DMS53 (cell line): ENCODE results near the gene GLUD2.

Experiments
- DNase-seq: peaks from one replicate; lab custom pipeline; 2025; lab: John Stamatoyannopoulos, UW

The GLUD2 gene

DNA sequence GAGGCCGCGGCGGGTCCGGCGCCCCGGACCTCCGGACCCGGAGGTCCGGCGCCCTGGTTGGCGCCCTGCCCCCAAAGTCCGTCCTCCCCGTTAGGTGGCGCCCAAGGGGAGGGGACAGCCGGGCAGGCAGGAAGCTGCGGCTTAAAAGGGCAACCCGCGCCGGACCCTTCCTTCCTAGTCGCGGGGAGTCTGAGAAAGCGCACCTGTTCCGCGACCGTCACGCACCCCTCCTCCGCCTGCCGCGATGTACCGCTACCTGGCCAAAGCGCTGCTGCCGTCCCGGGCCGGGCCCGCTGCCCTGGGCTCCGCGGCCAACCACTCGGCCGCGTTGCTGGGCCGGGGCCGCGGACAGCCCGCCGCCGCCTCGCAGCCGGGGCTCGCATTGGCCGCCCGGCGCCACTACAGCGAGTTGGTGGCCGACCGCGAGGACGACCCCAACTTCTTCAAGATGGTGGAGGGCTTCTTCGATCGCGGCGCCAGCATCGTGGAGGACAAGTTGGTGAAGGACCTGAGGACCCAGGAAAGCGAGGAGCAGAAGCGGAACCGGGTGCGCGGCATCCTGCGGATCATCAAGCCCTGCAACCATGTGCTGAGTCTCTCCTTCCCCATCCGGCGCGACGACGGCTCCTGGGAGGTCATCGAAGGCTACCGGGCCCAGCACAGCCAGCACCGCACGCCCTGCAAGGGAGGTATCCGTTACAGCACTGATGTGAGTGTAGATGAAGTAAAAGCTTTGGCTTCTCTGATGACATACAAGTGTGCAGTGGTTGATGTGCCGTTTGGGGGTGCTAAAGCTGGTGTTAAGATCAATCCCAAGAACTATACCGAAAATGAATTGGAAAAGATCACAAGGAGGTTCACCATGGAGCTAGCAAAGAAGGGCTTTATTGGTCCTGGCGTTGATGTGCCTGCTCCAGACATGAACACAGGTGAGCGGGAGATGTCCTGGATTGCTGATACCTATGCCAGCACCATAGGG, at the start of gene GLUD2:
Gene GLUD2 (plus strand): TSS at position 170 of the 979 bp plus-strand sequence. CDS start 75 bp downstream, at position 245.
- peak; percentile 84 for DNase-seq

DNA sequence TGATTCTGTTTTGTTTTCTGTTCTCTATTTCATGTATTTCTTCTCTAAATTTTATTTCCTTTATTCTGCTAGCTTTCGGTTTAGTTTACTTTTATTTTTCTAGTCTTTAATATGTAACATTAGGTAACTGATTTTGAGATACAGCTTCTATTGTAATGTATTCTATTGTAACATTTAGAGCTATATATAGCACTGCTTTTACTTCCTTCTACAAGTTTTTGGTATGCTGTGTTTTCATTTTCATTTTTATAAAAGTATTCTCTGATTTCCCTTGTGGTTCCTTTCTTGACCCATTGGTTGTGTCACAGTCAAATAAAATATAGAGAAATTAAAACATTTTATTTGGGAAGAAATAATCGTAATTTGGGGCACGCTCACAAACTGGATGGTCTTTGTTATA, 48.0 kb upstream of the GLUD2 start:
- DNase-seq: no peak

DNA sequence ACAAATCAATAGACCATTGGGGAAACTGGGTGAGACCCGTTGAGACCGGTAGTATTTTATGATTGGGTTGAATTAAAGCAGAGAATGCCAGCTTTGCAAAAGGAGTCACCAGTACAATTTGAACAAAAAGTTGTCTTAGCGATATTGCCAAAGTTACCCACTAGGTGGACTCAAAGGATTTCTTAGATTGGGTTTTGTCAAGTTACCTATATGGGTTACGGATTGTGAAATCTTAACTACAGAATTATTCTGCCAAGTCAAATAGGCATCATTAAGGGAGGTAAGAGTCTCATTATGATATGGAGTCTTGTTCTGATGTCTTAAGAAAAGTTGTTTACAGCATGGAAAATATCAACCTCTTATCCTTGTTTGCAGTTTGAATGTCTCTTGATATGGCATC, 46.8 kb upstream of the GLUD2 start:
- DNase-seq: peak; percentile 58

DNA sequence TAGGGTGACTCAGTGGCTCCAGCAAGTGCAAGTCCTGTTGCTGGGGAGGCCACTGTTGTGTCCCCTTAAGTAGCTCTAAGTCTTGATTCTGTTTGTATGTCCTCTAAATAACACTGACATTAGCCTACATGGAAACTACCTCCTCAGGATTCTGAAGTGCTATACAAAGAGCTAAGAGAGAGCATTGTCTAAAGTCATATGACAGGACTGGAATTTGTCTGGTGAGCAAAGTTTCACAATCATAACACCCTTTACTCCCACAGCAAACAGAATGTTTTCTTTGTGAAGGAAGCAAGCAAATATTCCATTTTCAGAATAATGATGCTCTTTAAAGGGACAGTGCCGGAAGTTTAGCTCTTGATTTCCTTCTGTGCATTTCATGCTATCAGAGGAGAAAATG, 38.5 kb upstream of the GLUD2 start:
- no peak for DNase-seq

DNA sequence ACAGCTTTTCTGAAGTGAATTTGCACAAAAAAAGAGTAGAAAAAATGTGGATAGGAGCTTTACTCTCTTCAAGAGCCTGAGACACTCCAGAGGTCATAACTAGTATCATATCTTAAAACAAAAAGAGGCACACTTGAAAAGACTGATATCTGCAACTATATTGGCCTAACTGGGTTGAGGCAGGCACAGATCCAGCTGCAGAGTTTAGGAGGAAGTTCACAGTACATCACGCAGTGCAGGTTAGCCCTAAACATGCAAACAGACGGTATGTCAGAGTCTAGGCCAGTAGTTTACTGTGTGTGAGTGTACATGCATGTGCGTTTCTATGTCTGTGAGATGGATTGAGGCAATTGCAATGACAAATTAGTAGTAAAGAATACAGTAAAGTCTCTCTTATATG, 37.6 kb upstream of the GLUD2 start:
- no peak for DNase-seq

DNA sequence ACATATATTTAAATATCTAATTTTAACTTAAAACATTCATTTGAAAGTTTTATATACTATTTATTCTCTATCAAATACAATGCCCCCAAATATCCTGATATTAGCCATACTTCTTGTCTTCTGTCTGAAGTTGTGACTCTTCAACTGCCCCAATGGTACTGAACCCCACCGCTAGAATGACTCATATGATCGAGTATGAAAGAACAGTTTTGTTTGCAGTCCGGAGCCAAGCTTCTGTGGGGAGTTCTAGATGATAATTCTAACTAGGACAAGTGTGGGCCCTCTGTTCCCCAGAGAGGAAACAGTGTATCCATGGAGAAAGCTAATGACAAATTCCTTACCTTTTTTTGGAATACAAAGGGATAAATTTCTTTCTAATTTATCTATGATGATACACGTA, 37.2 kb upstream of the GLUD2 start:
- DNase-seq: no peak

DNA sequence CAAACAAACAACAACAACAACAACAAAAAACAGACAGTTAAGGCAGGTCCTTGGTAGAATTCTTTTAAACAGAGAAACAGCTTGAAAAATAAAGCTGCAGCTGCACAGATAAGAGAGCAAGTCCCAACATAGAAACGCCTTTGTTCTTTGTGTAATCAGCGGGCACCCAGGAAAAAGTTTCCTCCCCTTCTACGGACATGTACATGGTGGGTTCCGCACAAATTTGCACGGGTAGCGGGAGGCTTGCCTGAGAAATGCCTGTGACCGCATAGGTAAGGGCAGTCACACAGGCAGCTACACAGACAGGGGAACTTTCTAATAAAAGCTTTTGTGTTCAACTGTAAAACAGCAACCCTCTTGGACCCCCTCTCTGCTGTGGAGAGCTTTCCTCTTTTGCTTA, 36.2 kb upstream of the GLUD2 start:
- DNase-seq: no peak

DNA sequence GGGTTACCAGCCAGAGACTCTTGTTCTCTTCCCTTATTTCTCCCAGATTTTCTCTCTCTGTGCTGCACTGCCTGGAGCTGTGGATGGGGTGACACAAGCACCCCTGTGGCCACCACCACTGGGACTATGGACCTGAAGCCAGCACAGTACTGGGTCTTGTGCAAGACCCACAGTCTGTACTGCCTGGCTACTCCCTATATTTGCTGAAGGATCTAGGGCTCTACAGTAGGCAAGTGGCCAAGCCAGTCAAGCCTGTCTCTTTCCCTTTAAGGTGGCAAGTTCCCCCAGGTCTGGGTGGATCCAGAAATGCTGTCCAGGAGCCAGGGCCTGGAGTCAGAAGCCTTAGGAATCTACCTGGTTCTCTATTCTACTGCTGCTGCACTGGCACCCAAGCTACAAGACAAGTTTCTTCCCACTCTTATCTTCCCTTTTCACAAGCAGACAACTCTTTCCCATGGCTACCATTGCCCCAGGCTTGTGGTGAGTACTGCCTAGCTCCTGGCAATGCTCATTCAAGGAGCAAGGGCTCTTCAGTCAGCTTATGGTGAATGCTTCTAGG, 33.4 kb upstream of the GLUD2 start:
- DNase-seq: no peak

DNA sequence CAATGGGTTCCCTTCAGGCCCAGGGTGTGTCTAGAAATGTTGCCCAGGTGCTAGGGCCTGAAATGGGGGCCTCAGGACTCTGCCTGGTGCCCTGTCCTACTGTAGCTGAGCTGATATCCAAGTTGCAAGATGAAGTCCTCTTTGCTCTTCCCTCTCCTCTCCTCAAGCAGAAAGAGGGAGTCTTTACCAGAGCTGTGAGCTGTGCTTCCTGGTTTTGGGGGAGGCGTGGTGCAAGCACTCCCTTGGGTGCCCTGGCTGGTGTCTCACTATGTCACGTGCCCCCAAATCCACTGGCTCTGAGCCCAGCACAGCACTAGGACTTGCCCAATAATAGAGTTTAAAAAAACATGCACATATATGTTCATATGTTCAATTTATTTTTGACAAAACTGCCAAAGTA, 32.6 kb upstream of the GLUD2 start:
- DNase-seq: no peak

DNA sequence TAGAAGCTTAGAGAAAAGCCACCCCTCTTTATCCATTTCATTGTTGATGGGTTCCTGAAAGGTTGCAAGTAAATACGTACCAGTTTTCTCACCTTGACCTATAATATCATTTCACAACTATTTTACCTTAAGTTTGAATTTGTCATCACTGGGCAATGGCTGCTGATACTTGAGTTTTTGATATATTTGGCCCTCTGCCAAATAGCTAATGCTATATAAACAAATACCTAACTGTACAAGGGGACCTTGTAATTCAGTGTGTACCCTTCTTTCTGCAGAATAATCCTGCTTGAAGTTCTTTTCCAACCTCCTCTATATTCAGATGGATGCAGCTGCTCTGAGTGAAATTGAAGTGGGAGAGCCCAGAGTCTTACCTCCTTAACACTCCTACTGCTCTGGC, 19.0 kb upstream of the GLUD2 start:
- peak; percentile 26 for DNase-seq

DNA sequence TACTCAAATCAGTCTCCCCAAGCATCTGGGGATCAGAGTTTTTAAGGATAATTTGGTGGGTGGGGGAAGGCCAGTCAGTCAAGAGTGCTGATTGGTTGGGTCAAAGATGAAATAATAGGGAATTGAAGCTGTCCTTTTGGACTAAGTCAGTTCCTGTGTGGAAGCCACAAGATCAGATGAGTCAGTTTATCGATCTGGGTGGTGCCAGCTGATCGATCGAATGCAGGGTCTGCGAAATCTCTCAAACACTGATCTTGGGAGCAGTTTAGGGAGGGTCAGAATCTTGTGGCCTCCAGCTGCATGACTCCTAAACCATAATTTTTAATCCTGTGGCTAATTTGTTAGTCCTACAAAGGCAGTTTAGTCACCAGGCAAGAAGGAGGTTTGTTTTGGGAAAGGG, 17.3 kb upstream of the GLUD2 start:
- DNase-seq: no peak

DNA sequence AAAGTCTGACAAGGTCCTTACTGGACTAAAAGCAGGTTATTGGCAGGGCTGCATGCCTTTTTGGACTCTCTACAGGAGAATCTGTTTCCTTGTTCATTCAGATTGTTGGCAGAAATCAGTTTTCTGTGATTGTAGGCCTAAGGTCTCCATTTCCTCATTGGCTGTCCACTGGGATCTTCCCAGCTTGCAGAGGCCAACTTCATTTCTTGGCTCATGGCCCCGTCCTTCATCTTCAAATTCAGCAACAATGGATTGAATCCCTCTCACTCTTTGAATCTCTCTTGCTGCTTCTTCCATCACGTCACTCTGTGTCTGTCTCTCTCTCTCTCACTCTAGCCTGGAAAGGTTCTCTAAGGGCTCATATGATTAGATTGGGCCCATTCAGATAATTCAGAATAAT, 14.9 kb upstream of the GLUD2 start:
- DNase-seq: no peak

DNA sequence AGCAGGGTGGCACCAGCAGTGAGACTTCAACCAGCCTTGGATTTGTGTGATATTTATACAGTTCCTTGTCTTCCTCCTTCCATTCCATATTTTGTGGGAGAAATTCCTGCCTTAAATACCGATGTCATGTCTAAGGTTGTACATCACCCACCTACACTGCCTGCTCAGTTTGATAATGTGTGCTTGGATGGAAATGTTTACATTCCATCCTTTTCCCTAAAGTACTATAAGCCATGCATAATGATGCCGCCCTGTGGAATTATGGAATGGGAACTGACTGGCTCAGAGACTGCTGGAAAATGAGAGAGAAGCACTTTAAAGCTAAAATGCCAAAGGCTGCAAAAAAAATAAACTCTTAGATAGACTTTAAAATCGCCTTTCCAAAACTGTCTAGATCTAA, 11.3 kb upstream of the GLUD2 start:
- DNase-seq: no peak

DNA sequence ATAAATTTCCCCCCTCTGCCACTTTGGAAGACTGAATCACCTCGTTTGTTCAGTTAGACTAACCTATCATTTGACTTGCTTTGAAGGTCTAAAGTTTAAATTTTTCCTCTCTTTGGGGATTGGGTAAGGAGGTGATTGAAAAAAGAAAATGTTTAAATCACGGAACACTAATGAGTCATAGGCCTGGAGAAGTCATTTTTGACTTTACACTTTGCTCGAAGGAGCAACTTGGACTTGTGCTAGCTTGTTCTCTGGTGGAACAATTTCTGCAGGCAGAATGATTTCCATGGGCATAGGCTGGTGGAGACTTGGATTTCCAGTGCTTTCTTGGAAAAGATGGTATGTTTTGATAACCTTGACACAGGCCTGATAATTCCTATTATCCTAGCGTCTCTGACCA, 10.5 kb upstream of the GLUD2 start:
- no peak for DNase-seq

DNA sequence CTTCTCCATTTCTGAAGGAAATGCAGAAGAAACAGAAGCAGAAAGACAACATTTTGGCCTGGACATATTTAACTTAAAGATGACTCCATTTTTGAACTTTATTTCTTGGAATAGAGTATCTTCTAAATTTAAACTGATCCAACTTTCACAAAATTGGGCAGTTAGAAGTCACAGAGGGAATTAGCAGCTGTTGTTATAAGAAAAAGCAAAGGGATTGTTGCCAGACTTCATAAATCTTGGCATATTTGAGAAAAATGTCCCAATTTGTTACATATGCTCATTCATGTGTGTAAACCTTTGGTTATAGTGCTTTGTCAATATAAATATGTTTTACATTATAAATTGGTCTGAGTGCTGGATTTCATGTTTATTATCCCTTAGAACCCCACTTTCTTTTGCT, 3.4 kb downstream of the GLUD2 start:
- DNase-seq: no peak

DNA sequence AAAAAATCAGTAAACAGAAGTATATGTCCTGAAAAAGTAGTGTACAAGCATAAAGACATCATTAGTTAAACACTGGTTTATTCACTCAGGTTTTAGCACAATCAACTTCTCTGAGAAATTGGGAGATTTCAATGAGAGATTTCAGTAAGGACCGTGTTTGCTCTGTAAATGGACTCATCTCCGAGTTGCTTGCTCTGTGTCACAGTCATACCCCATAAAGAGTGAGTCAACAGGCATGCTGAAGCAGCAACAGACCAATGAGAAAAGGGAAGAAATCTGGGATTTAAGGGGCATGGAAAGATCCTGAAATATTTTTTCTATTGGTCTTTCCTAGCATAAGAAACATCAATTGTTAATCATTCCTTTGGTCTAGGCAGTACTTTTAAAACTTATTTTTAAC, 4.7 kb downstream of the GLUD2 start:
- DNase-seq: no peak

DNA sequence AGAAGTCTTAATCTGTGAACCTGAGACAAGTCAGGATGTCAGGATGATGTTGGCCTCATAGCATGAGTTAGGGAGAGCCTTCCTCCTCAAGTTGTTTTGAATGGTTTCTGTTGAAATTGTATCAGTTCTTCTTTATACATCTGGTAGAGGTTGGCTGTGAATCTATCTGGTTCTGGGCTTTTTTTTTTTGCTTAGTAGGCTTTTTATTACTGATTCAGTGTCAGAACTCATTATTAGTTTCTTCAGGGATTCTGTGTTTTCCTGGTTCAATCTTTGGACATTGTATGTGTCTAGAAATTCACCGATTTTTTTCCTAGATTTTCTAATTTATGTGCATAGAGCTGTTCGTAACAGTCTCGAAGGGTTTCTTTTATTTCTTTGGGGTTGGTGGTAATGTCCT, 14.9 kb downstream of the GLUD2 start:
- no peak for DNase-seq

DNA sequence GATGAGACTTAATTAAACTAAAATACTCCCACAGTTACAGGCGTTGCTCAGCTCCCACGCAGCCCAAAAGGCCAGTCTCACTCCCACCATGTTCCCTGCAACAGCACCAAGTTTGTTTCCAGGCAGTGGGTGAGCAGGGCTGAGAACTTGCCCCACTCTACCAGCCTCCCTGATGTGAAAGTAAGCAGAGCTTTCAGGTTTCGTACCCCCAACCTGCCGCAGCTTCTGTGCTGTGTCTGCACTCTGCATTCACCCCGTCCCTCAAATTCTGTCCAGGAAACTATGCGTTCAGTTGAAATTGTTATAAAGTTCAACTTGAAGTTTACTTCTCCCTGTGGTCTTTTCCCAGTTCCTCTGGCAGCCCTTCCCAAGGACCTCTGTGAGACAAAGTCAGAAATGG, 17.2 kb downstream of the GLUD2 start:
- DNase-seq: no peak

DNA sequence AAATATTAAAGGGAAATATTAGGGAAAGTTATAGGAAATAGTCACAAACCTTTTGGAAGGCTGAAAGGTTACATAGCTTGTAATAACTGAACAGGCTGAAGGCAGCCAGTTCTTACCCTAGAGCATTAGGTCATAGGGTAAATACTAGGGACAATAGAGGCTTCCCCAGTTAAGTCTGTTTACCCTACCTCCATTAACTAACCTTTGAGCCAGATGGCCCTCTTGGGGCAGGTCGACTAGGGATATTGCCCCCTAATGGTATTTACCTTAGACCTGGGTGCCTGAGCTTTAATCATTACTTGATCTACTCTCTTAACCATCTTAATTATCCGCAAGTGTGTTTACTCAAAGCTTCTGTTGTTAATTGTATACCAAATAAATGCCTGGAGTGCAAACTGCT, 36.8 kb downstream of the GLUD2 start:
- peak; percentile 78 for DNase-seq

DNA sequence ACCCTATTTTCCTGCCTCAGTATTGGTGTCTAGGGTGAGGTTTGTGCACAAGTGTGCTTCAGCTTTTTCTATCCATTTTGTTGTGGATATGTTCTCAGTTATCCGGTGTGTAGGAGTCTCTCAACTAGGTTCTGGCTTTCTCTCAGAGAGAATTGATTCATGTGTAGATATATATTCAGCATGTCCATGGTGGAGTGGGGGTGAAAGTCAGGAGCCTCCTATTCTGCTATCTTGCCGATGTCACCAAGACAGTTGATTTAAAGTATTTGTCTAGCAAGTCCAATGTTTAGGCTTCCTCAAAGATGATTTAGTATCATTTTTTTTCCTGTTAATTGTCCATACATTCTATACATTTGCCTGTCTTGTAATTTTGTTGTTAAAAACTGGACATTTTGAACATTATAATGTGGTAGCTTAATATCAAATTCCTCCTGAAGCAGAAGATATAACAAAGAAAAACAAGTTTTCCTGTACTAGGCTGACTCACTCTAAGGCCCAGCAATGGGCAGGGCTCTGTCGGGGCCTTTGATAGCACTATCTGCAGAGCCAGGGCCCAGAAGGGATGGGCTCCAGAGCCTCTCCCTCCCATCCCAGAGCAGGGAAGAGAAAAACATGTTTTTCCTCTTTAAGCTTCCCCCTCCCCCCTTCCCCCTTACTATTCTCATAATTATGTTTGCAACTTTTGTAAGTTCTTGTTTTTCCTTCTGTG, 37.6 kb downstream of the GLUD2 start:
- peak; percentile 38 for DNase-seq

DNA sequence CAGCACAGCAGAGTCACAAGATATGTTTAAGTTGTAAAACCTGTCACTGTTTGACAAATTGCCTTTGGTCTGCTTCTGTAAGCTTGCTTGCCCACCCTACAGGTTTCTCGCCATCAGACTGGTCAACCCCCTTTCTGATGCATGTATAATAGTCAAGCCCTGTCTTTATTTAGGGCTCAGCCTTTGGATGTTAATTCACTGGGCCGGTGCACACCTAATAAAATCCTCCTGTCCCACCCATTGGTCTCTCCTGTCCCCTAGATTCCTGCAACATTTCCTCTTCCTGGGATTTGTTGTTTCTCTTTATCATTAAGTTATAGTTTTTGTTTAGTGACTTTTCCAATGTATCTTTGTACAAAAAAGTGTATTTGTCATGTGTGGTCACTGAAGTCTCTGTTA, 38.2 kb downstream of the GLUD2 start:
- peak; percentile 2 for DNase-seq

DNA sequence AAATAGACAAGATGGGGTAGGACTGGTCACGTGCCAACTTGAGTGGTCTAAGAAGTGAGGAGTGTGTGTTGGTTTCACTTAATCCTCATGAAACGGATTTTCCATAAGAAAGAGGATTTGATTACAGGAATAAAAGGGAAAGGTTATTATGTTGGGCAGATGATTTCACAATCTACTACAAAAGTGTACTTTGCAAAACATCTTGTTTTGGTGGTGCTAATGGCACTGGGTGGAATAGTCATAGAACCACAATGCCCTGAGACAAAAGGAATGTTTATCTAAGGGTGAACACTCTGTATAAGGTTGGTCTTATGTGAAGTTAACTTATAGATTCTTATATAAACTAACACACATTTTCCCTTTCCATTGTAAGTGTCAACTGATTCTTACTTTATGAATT, 45.6 kb downstream of the GLUD2 start:
- DNase-seq: no peak
